T-helper 1 cell treated with Interleukin-12 subunit alpha and Interleukin-12 subunit beta and Interleukin-4 antibody, amounts not matched to agents 30 μg/mL and 1 μg/mL, for 36 hours (primary cell): ENCODE results near the gene AOC1.

Experiments
- H3K27ac Mint-ChIP-seq: one replicate; pipeline ENCODE4 v1.8.0; 2021; ENCODE audit warnings: mild to moderate bottlenecking, mixed read lengths
- H3K27me3 Mint-ChIP-seq: one replicate; pipeline ENCODE4 v1.8.0; 2021; ENCODE audit warnings: low read depth, mixed read lengths
- H3K36me3 Mint-ChIP-seq: one replicate; pipeline ENCODE4 v1.8.0; 2021; ENCODE audit warnings: low read depth, mixed read lengths
- H3K4me1 Mint-ChIP-seq: one replicate; pipeline ENCODE4 v1.8.0; 2021; ENCODE audit warnings: low read depth, mixed read lengths
- H3K4me3 Mint-ChIP-seq: one replicate; pipeline ENCODE4 v1.8.0; 2021; ENCODE audit warnings: mild to moderate bottlenecking, moderate library complexity, mixed read lengths
- H3K9me3 Mint-ChIP-seq: one replicate; pipeline ENCODE4 v1.8.0; 2021; ENCODE audit warnings: mixed read lengths

The AOC1 gene

DNA sequence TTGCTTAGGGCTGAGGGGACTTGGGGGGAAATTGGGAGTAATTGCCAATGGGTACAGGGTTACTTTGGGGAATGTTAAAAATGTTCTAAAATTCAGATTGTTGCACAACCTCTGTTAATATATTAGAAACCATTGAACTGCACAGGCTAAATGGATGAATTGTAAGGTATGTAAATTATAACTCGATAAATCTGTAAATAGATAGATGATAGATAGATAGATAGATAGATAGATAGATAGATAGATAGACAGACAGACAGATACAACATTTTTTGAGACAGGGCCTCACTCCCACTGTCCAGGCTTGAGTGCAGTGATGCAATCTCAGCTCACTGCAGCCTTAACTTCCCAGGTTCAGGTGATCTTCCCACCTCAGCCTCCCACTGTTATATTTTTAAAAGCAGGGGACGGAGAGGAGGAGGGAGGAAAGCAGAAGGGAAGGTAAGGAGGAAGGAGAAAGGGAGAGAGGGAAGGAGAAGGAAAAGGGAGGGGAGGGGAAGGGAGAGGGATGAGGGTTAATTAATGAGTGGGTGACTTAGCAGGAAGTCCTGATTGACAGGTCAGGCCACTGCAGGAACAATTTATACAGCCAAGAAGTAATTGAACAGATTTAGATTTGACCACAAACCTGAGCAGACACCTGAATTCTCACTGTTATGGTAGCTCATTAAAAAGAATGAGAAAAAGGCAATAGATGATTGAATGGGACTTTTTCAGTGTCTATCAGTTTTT, 38.7 kb downstream of the AOC1 start:
- H3K27ac Mint-ChIP-seq = no peak overlapping the region
- no peak overlapping the region for H3K4me3 Mint-ChIP-seq
- H3K36me3 Mint-ChIP-seq = no peaks in the 10 kb centered on the region
- H3K27me3 Mint-ChIP-seq = peaks cover 14% of the 10 kb centered on the region
- H3K4me1 Mint-ChIP-seq = no peaks in the 10 kb centered on the region
- H3K9me3 Mint-ChIP-seq = no peaks in the 10 kb centered on the region

DNA sequence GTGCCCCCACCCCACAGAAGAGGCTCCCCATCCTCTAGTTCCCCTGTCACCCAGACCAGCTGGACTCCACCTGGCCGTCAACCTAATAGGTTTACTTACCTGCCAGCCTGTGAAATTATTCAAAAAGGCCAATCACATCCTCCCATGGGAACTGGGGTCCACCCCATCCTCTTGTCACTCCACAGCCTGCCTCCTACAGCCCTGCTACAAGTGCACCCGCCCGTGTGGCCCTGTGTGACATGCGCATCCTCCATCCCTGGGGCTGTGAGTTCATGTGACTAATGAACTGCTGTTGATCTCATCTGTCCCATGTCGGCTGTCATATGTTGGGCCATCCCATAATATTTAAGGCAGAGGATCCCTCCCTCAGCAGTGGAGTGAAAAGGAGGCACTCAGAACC, 39.4 kb downstream of the AOC1 start:
- no peaks in the 10 kb centered on the region for H3K9me3 Mint-ChIP-seq
- no peaks in the 10 kb centered on the region for H3K4me1 Mint-ChIP-seq
- H3K27ac Mint-ChIP-seq = no peak overlapping the region
- peaks cover 21% of the 10 kb centered on the region for H3K27me3 Mint-ChIP-seq
- H3K4me3 Mint-ChIP-seq = no peak overlapping the region
- no peaks in the 10 kb centered on the region for H3K36me3 Mint-ChIP-seq

DNA sequence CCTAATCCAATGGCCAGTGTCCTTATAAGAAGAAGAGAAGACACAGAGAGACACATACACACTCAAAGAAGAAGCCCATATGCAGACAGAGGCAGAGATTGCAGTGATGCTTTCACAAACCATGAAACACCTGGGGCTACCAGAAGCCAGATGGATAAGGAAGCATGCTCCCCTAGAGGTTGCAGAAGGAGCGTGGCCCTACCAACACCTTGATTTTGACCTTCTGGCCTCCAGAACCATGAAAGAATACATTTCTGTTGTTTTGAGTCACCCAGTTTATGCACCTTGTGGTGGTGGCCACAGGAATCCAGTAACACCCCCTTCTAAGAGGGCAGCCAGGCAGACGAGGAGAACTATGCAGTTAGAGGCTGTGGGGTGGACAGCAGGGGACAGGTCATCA, 43.5 kb downstream of the AOC1 start:
- H3K4me3 Mint-ChIP-seq = no peak overlapping the region
- no peaks in the 10 kb centered on the region for H3K36me3 Mint-ChIP-seq
- H3K27ac Mint-ChIP-seq = no peak overlapping the region
- H3K4me1 Mint-ChIP-seq = peaks cover 4% of the 10 kb centered on the region
- no peaks in the 10 kb centered on the region for H3K9me3 Mint-ChIP-seq
- peaks cover 55% of the 10 kb centered on the region for H3K27me3 Mint-ChIP-seq

DNA sequence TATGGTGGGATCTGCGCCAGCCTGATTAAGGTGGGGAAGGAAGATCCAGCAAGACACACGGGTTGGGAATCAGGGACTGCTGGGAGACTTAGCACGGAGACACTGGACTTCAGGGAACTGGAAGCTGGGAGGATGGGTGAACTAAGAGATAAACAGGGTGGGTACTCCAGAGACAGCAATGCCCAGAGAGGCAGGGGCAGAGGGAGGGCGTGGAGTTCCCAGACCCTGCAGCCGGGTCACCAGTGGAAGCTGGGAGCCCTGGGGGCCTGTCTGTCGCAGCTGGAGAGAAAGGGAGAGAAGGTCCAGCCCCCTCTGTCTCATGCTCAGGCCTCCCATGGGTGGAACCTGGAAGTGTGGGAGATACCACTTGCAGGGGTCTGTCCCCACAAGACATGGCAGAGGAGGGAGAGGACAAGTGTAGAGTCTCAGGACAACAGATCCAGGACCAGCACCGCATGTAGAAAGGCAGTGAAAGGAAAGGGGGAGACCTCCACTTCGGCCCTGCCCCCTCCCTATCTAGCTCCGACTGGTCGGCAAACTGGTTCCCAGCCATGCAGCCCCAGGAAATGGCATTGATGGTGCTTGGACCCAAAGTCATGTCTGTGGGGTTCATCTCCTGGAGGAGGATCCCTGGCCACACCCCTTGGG, 44.4 kb downstream of the AOC1 start:
- H3K9me3 Mint-ChIP-seq = no peaks in the 10 kb centered on the region

DNA sequence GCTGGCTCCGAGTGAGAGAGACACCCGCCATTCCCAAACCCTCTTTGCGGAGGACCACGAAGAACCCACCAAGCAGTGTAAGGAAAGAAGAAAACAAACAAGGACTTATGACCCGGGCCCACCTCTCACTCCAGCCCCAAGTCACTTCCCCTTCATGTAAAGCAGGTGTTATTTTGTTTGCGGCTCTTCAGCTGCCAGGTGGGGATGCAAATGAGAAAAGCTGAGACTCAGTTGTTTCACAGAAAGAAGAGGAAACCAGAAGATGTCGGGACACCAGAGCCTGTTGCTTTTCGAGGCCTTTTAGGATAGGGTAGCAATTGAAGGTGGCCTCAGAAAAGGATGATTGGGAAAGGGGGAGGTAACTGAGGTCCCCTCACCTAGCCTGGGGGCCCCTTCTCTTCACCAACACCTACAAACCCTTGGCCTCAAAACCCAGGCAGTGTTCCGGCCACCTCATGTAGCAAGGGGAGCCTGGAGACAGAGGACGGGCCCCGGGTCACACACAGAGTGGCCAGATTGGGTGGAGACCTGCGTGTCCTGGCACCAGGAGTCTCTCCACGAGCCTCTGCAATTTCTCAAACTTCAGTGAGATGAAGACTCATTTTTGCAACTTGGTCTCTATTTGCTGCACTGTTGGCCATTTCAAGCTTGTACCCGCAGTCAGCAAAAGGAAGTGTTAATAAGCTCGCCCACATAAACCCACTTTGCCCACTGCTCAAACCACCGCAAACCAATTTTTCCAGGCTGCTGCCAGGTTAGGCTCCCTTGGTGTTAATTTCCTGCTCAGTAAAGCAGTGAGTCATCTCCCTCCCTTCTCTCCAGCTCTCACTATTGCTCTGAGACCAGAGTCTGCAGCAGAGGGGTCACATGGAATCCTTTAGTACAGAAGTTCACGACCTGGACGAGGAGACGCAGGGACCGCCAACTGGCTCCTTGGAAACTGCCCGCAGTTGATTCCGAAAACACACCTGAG, 45.5 kb downstream of the AOC1 start:
- Mint-ChIP-seq H3K27me3 (peaks cover 66% of the 10 kb centered on the region), H3K4me1 (peaks cover 4% of the 10 kb centered on the region), H3K36me3 (no peaks in the 10 kb centered on the region), H3K4me3 (no peak overlapping the region), H3K9me3 (no peaks in the 10 kb centered on the region), H3K27ac (no peak overlapping the region)

More for the DNA sequence above, 44.4 kb downstream of the AOC1 start:
- Mint-ChIP-seq H3K27ac (no peak overlapping the region), H3K36me3 (no peaks in the 10 kb centered on the region), H3K27me3 (peaks cover 57% of the 10 kb centered on the region), H3K4me1 (peaks cover 4% of the 10 kb centered on the region), H3K4me3 (no peak overlapping the region)

DNA sequence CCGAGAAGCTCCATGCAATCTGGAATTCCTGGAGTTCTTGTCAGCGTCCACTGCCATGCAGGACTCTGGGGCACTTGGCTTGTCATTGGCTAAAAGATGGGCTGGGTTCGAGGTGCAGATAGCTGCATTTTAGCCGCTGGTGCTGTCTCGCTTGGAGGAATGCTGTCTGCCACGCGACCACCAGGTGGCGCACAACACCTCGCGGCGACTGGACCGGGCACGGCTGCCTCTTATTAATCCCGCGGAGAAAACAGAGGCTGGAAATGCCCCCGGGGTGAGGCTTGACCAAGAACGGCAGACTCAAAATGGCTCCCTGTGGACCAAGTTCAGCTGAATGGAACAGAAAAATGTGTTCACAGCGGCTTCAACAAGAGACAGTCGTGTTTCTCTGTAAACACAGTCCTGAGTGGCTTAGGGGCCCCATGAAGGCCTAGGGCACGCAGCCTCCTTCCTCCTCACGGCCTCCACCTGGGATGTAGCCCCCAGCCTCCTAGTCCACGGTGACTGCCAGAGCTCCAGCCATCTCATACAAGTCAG, 46.2 kb downstream of the AOC1 start:
- Mint-ChIP-seq H3K9me3 (no peaks in the 10 kb centered on the region), H3K4me1 (peaks cover 4% of the 10 kb centered on the region), H3K27me3 (peaks cover 70% of the 10 kb centered on the region), H3K36me3 (no peaks in the 10 kb centered on the region), H3K4me3 (no peak overlapping the region), H3K27ac (no peak overlapping the region)

DNA sequence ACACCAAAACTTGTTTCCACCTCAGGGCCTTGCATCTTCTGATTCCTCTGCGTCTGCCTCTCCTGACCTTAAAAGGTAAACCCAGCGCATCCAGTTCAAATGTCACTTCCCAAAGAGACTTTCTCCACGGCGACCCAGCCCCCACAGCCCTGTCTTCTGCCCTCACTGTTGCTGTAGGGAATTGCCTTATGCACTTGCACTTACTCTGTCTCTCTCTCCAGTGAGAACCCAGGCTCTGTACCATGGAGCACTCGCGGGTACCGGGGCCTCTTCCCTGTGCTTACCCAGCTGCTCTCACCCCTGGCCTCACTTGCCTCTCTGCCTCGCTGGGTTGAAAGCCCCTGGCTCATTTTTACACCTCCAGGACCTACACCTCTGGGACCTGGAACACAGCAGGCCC, 48.4 kb downstream of the AOC1 start:
- Mint-ChIP-seq H3K27ac (no peak overlapping the region), H3K27me3 (peaks cover 78% of the 10 kb centered on the region), H3K36me3 (no peaks in the 10 kb centered on the region), H3K9me3 (no peaks in the 10 kb centered on the region), H3K4me1 (peaks cover 4% of the 10 kb centered on the region), H3K4me3 (no peak overlapping the region)

DNA sequence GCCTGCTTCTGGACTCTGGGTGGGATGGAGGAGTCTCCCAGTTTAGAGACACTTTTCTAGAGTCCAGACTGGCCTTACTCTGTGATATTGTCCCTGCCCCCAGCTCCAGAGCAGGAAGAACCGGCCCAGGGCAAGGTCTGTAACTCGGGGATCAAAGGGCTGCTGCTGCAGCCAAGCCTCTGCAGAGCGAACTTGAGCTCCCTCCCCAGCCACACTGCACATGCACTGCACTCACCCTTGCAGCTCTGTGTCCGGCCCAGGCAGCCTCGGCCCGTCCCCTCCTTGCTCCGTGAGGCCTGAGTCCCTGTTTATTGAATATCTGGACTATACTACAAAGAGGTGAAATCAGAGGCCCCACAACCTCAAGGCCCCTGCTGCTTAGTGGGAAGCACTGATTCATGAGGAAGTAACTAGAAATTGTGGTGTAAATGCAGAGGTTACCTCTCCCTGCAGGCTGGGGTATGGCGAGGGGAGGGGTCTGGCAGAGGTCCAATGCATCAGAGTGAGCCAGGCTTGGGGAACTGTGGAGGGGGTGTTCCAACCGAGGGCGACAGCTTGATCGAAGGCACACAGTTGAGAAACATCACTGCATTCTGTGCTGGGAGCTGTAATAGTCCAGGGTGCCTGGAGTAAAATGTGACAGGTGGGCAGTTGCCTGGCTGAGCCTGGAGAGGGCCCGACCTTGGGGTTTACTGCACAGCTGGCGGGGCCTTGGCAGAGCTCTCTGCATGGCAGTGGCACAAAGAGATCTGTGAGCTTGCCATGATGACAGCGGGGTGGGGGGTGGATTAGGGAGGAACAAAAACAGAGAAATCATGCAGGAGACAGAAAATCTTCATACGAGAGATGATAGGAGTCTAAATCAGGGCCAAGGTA, 49.1 kb downstream of the AOC1 start:
- Mint-ChIP-seq H3K27ac (no peak overlapping the region), H3K4me1 (peaks cover 4% of the 10 kb centered on the region), H3K4me3 (no peak overlapping the region), H3K36me3 (no peaks in the 10 kb centered on the region), H3K27me3 (peaks cover 78% of the 10 kb centered on the region), H3K9me3 (no peaks in the 10 kb centered on the region)

DNA sequence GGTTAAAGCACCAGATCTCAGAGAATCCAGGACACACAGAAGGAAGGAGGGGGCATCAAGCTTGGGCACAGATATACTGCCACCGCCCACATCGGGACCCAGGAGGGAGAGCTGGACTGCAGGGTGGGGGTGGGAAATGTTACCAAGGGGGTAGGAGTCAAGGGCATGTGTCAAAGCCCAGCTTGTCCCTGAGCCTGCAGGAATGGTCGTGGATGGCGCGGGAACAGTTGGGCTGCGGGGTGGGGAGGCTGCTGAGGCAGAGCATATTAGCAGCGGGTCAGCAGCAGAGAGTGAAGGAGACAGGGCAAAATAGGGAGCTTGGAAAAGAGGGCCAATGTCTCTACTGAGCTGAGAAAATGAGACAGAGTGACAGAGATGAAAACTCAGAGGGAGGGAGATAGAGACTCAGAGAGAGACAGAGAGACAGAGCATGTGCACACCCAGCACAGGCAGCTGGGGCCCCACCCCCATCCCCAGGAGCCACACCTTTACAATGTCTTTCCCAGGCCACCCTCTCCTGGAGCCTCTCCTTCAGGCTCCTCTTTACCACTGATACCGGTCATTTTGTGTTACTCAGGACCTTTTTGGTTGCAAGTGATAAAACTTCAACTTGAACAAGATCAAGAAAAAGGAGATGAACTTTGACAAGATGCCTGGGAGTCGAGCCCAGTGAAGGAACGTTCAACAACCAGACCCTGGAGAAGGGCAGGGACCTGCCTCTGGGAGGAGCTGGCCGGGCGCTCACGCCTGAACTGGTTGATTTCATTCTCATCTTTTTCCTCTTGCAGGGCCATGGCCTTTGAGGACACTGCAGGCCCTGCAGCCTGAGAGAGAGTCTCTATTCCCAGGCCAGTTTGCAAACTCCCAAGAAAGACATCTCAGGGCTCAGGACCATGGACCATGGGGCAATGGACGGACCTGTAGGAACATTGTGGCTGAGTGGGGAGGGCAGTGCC, 50.0 kb downstream of the AOC1 start:
- Mint-ChIP-seq H3K27ac (no peak overlapping the region), H3K36me3 (no peaks in the 10 kb centered on the region), H3K9me3 (no peaks in the 10 kb centered on the region), H3K27me3 (peaks cover 76% of the 10 kb centered on the region), H3K4me3 (no peak overlapping the region), H3K4me1 (peaks cover 4% of the 10 kb centered on the region)

DNA sequence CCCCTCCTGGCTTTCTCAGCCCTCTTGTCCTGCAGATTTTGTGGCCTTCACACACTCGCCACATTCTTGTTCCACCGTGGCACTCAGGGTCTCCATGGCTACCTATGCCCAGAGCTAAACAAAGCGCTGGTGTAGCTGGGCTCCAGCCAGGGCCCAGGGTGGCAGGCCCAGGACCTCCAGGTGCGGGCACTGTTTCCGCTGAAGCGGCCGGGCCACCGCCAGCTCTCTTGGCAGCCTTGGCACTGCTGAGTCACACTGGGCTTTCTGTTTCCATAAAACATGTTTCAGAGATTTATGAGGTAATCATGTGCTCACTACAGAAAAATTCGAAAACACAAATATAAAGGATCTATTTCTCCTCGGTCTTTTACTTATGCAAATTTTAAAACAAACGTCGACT, 51.3 kb downstream of the AOC1 start:
- Mint-ChIP-seq H3K4me1 (peaks cover under 1% of the 10 kb centered on the region), H3K27me3 (peaks cover 64% of the 10 kb centered on the region)

DNA sequence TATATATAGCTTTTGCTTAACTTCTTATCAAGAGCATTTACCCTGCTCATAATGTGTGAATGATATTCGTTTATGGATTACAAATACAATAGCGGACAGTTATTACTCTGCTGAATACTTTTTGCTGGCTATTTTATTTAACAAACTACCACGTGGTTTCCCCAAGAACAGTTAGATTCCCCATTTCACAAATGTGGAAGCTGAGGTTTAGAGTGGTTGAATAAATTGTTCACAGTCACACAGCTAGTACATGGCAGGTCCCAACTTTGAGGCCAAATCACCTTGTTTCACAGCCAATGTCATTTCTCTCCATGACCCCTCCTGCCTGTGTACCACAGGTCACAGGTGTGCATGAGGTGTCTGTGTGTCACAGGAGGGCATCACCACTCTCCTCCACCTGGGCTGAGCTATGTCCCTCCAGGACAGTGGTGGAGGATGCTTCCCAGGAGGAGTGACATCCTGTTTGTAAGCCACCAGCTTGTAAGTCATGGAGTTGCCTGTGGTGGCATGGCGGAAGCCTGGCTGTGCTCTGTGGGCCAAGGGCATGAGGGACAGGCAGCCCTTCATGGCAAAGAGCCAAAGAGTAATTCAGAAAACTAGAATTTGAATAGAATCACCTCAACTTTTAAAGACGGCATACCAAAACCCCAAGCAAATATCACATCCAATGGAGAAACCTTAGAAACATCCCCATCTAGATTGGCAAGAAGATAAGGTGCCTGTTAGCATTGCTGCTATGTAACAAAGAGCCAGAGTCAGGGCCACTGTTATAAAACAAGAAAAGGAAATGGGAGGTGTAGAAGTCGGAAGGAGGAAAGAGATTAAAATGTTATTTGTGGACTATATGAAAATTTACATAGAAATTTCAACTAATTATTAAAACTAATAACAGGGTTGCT, 51.9 kb downstream of the AOC1 start:
- Mint-ChIP-seq H3K4me1 (peaks cover 4% of the 10 kb centered on the region), H3K27ac (no peak overlapping the region), H3K36me3 (no peaks in the 10 kb centered on the region), H3K9me3 (no peaks in the 10 kb centered on the region), H3K4me3 (no peak overlapping the region), H3K27me3 (peaks cover 61% of the 10 kb centered on the region)

More for the DNA sequence above, 51.3 kb downstream of the AOC1 start:
- no peak overlapping the region for H3K4me3 Mint-ChIP-seq
- no peaks in the 10 kb centered on the region for H3K36me3 Mint-ChIP-seq
- H3K9me3 Mint-ChIP-seq = no peaks in the 10 kb centered on the region
- H3K27ac Mint-ChIP-seq = no peak overlapping the region

DNA sequence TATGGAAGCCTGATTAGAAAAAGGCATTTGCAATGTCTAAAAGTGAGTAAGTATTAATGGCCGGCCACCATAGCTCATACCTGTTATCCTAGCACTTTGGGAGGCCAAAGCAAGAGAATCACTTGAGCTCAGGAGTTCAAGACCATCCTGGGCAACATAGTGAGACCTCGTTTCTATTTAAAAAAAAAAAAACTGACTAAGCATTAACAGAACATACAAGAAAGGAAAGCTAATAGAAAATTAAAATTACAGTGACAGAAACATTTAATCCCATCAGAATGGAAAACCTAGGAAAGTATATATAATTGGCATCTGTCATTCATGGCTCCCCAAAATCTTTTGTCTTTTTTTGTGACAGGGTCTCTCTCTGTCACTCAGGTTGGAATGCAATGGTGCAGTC, 55.9 kb downstream of the AOC1 start:
- Mint-ChIP-seq H3K4me3 (no peak overlapping the region), H3K27me3 (peaks cover 55% of the 10 kb centered on the region), H3K27ac (no peak overlapping the region), H3K4me1 (peaks cover 6% of the 10 kb centered on the region), H3K36me3 (no peaks in the 10 kb centered on the region), H3K9me3 (no peaks in the 10 kb centered on the region)
